Esophagus squamous epithelium (tissue), 4 donors: ENCODE measurements around the gene SLC51B.

Source experiments
- POLR2A ChIP-seq, 4 donors: fragments of 450-650 bp; IDR thresholded peaks; one replicate each; pipeline ENCODE4 v1.6.1; 2017; ENCODE audit warnings: antibody characterized with exemption in 4 of 4, mild to moderate bottlenecking in 4 of 4, moderate library complexity in 3 of 4
- TF ChIP-seq, protein P1 (sequence below), 6 experiments: fragments of 450-650 bp in 4 of 6; fragments of 200-600 bp in 2 of 6; sonication (generic) in 2 of 6; IDR thresholded peaks; one replicate each; pipeline ENCODE4 v1.5.1; 2016 to 2019; ENCODE audit warnings: antibody characterized with exemption in 6 of 6, mild to moderate bottlenecking in 4 of 6, moderate library complexity in 4 of 6

DNA sequence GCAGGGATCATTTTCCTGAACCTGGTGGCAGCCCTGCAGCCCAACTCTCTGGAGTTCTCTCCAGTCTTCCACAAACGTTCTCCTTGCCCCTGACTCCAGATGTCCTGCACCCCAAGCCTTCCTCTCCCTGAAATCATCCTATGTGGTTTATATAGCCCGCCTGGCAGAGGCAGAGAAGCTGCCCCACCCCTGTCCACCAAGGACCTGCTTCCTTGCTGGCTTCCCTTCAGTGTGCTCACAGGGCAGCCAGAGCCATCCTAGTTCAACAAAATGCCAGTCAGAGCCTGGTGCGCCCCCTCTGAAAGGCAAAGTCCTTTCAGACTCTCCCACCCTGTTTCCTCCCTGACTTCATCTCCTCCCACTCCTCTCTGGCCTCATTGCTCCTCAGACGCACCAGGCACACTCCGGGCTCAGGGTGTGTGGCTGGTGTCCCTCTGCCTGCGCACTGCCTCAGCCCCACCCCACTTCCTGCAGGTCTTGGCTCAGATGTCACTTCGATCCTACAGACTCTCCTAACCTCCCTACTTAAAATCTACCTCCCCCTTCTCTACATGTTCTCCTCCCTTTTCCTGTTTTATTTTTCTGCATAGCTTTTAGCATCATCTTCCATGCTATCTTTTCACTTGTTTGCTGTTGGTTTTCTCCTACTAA lies 37.2 kb downstream of the SLC51B start:
- TF ChIP-seq, protein P1, sequence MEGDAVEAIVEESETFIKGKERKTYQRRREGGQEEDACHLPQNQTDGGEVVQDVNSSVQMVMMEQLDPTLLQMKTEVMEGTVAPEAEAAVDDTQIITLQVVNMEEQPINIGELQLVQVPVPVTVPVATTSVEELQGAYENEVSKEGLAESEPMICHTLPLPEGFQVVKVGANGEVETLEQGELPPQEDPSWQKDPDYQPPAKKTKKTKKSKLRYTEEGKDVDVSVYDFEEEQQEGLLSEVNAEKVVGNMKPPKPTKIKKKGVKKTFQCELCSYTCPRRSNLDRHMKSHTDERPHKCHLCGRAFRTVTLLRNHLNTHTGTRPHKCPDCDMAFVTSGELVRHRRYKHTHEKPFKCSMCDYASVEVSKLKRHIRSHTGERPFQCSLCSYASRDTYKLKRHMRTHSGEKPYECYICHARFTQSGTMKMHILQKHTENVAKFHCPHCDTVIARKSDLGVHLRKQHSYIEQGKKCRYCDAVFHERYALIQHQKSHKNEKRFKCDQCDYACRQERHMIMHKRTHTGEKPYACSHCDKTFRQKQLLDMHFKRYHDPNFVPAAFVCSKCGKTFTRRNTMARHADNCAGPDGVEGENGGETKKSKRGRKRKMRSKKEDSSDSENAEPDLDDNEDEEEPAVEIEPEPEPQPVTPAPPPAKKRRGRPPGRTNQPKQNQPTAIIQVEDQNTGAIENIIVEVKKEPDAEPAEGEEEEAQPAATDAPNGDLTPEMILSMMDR (IDR thresholded peaks at IDR 0.05) = no peak
- no peak for TF ChIP-seq POLR2A (IDR thresholded peaks at IDR 0.05)
